KG1 (cell line): Measurements from ENCODE around the gene C11orf58.
A peak's percentile ranks its signal among the peaks of the same experiment; 100 is the strongest.

ENCODE experiments used
- DNase-seq: peaks from one replicate; lab custom pipeline; 2025; lab: John Stamatoyannopoulos, UW

The C11orf58 gene

DNA sequence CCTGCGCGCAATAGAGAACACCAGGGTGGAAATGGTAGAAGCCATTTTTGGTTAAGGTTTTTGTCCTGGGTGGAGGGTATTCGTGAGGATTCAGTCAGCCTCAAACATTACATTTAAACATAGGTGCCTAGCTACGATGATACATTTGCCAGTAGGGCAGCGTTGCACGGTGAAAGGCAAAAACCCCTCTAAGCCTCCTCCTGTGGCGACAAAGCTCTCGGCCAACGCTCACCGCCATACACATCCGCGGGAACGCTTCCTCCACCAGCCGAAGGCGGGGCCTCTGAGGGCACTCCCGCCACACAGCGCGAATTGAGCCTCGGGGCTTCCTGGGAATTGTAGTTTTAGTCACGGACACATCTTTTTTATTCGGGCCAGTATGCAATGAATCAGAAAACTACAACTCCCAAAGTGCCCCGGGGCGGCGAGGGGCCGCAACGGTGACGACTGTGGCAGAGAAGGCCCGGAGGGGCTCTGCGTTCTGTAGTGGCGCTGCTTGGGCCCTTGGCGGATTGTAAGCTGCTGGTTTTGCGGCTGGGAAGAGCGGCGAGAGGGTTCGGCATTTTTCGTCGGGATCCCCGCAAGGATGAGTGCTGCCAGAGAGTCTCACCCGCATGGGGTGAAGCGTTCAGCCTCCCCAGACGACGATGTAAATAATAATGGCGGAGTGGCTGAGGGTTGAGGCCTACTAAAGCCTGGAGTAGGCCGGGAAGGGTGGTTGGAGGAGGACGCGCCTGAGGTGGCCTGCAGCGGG is at the start of gene C11orf58:
TSS of gene C11orf58 (plus strand) at position 455 of the 754 bp plus-strand sequence. CDS start at position 587, 132 bp downstream.
- DNase-seq: peak; percentile 92

DNA sequence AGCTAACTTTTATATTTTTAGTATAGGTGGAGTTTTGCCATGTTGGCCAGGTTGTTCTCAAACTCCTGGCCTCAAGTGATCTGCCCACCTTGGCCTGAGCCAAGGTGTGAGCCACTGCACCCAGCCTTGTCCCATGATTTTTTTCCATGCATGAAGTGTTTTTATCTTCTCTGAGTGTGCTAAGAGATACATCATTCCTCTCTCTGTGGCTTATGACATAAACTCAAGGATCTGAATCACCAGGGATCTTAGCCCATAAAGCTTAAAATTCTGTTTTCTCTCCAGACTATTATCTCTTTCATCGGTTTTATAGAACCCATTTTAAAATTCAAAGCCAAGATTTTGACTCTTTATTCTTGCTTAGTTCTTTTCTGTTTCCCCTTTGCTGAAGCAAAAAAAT is 48.4 kb upstream of the C11orf58 start:
- no peak for DNase-seq

DNA sequence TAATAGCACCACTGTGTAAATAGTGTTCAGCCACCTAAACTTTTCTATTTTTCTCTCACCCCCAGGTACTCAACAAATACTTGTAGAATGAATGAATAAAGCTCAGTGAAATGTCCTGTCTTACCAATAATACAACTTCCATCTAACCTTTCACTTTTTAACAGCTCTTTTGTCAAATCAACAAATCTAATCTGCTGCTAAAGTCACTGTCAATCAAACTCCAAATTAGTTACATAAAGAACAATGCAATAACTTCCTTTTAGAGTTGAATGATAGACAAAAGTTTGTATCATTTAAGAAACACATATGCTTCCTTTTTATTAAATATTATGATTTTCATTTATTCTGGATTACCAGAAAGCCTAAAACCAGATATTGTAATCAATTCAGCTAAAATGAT is 34.7 kb upstream of the C11orf58 start:
- DNase-seq: no peak

DNA sequence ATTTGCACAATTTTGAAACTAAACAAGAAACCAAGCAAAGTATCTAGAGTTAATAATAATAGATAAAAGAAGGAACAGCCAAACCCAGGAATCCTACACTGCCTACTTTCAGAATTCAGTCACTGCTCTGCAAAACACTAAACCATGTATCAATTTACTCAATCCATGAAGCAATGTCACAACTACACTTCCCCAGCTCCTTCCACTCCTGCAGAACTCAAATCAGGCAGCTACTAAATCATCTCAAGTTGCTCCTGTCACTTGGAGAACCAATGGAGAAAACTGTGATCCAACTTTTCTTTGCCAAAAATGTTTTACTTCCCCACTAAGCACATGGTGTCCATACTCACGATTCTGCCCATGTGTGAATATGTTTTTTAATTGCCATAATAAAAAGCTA is 24.9 kb upstream of the C11orf58 start:
- DNase-seq: no peak

DNA sequence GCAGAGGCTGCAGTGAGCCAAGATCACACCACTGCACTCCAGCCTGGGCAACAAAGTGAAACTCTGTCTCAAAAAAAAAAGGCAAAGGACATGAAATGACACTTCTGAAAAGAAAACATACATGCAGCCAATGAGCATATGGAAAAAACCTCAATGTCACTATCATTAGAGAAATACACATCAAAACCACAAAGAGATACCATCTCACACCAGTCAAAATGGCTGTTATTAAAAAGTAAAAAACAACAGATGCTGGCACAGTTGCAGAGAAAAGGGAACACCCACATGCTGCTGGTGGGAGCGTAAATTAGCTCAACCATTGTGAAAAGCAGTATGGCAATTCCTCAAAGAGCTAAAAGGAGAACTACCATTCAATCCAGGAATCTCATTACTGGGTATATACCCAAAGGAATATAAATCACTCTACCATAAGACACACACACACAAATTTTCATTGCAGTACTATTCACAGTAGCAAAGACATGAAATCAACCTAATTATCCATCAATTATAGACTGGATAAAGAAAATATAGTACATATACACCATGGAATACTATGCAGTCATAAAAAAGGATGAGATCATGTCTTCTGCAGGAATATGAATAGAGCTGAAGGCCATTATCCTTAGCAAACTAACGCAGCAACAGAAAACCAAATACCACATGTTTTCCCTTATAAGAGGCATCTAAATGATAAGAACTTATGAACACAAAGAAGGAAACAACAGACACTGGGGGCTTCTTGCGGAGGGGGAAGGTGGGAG is 15.7 kb upstream of the C11orf58 start:
- DNase-seq: no peak

DNA sequence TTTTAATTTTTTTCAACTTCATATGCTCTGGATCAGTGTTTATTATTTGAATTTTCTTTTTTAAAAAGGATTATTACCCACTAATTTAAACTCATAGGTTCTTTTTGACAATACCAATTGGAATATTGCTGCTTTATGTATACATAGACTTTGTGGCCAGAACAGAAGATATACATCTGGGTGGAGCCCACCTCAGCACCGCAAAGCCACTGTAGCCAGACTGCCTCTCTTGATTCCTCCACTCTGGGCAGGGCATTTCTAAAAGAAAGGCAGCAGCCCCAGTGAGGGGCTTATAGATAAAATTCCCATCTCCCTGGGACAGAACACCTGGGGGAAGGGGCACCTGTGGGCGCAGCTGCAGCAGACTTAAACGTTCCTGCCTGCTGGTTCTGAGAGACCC is 10.6 kb upstream of the C11orf58 start:
- DNase-seq: no peak

DNA sequence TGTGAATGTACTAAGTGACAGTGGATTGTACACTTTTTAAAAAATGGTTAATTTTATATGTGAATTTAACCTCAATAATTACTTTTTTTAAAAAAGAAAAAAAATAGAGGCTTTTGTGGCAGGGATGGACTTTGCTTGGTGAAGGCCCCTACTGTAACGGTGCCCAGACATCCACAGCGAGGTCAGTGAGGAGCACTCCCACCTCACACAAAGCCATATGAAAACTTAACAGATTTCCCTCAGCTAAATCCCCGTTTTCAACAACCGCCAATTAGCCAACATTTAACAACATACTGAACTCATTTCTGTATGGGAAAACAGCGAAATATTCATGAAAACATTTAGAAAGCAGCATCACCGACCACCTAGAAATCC is 642 bp upstream of the C11orf58 start:
- peak; percentile 70 for DNase-seq

DNA sequence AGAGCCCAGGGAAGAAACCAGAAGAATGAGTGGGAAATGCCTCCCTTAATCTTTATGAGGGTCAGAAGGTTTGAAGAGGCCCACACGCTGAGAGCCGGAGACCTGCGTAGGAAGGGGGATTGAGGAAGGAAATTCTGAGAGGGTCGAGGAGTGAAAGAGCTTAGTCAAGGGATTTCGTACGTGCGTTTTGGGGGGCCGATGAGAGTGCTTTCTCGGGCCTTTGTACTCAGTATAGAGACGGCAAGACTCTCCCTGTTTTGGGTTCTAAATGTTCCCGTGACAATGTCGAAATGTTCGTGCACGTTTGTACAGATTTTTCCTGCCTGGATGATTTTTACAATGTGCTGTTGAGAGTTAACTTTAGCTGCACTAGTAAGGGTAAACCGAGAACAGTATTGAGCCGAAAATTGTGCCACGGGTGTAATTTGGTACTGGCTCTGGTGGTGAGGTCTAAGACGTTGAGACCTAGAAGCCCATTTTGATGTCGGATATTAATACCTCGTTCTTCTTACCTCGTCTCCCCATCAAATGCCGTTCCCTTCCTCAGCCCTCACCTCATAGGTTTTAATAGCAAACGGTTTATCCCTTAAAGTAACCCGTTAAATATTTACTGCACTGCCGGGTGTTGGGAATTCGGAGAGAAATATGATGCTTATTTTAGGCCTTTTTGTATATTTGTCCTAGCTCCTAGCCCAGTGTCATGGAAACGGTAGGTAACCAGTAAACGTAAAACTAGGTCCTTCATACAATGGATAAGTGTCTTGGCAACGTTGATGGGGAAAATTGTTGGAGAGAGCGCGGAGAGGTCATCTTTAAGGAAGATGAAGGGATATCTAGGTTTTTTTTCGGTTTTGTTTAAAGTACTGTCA is 734 bp downstream of the C11orf58 start:
- DNase-seq: peak; percentile 20

DNA sequence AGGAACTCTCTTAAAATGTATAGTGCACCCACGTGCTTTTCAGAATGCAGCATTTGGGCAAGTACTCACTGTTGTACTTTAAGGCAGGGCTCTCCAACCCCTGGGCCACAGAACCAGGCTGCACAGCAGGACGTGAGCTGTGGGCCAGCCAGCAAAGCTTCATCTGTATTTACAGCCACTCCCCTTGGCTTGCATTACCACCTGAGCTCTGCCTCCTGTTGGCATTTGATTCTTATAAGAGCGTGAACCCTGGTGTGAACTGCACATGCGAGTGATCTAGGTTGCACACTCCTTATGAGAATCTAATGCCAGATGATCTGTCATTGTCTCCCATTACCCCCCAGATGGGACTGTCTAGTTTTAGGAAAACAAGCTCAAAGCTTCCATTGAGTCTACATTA is 3.0 kb downstream of the C11orf58 start:
- DNase-seq: no peak

DNA sequence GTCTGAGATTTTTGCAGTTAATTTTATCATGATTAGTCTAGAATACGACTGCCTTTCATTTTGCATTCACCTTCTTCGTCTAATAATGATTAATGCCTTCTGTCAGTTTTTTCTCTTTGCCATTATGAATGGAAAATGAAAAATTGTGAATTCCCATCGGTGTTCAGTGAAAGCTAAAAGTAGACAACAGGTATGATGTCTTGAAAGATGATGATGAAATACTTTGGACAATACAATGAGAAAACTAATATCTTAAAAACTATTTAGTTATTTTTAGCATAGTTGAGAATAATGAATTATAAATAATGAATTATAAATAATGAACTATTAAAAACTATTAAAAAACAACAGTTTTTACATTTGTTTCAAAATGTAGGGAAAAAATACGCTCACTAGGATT is 5.0 kb downstream of the C11orf58 start:
- DNase-seq: no peak

DNA sequence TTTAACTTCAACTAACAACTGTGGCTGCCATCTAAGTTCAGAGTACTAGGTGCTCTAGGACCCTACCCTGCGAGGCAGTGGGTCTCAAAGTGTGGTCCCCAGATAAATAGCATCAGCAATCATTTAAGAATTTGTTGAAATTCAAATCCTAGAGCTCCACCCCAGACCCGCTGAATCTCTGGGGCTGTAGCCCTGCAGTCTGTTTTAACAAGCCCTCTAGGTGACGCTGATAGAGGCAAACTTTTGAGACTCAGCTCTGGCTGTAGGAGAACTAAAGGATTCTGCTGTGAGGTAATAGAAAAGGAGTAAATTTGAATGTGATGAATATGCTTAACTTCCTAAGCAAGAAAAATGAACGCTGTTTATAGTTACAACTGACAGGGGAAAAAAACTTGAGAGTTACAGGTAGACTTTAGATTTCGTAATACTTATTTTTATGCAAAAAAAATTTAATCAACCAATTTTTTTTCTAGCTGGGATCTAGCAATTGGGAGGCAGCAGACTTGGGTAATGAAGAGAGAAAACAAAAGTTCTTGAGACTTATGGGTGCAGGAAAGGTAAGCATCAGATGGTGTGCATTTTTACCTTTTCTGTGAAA is 5.8 kb downstream of the C11orf58 start:
- no peak for DNase-seq

DNA sequence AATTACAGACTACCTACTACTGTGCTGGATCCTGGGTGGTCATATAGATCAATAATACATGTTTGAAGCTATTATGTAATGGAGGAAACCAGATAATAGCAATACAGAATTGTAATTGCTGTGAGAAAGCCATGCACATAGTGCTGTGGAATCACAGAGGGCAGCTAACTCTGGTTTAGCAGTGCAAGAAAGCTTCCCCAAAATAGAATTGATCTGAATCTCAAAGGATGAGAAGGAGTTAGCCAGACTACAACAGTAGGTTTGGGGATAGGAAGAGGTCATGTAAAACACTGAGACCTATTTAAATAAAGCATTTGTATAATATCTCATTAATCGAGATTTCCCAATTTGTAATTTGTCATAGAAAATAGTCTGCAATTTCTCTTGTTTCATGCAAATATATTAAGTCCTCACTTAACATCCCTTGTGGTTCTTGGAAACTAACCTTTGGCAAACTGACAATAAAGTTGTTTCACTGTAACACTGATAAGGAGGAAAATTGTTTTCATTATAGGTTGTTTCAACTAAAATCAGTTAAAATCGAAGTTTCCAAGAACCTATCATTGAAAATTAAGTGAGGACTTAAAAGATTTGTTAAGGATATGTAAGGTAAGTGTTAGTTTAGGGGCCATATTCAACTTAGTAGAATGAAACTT is 7.6 kb downstream of the C11orf58 start:
- no peak for DNase-seq

DNA sequence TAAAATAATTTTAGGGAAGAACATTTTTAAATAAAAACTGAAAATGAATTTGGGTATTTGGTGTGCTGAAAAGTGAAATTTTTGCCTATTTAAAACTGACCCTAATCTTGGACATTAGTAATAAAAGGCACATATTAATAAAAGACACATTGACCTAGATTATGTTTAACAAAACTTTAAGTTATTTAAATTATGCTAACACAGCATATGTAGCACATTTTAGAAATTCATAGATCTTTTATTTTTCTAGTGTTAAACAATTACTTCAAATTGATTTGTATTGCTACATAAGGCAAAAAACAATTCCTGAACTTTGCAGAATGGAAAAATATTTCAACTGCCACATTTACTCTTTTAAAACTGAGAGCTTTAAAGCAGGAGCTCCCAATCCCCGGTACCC is 10.6 kb downstream of the C11orf58 start:
- DNase-seq: no peak

DNA sequence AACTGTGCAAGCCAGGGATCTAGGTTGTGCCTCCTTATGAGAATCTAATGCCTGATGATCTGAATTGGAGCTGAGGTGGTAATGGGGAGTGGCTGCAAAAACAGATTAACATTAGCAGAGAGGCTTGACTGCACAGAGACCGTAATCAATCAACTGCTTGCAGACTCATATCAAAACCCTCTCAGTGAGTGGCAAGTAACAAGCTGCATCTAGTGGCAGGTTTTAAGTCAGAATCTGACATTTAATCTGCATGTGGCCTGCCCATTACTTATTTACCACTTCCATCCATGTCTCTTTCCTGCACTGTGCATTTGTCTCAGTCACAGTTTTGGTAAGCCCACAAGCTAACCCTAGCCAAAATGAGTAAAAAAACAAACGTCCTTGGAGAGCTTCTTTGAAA is 11.2 kb downstream of the C11orf58 start:
- no peak for DNase-seq

DNA sequence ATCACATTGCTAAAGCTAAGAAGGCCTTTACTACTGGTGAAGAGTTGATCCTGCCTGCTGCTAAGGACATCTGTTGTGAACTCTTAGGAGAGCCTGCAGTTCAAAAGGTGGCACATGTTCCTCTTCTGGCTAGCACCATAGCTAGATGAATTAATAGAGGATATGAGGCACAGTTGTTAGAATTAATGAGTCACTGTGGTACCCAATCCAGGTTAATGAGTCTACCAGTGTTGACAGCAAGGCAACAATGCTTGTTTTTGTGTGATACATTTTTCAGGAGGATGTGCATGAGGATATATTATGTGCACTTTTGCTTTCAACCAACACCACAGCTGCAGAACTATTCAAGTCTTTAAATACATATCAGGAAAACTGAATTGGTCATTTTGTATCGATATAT is 12.0 kb downstream of the C11orf58 start:
- no peak for DNase-seq

DNA sequence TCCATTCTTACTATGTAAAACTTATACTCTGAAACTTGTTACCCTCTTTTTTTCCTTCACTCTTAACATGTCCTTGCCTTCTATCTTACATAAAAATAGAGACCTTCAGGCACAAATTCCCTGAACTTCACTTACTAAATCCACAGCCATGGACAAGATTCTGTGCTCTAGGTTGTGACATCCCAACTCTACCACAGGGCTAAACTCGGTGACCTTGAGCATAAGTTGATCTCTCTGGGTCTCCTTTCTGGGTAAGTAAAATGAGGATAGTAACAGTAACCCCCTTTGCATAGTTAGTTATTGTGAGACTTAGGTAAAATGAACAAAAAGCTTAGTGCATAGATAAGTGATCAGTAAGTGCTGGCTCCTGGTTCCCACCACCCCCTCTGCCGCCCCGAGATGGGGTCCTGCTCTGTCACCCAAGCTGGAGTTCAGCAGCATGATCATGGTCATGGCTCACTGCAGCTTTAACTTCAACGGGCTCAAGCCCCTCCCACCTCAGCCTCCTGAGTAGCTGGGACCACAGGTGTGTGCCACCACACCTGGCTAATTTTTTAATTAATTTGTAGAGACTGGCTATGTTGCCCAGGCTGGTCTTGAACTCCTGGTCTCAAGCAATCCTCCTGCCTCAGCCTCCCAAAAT is 20.1 kb downstream of the C11orf58 start:
- DNase-seq: no peak

DNA sequence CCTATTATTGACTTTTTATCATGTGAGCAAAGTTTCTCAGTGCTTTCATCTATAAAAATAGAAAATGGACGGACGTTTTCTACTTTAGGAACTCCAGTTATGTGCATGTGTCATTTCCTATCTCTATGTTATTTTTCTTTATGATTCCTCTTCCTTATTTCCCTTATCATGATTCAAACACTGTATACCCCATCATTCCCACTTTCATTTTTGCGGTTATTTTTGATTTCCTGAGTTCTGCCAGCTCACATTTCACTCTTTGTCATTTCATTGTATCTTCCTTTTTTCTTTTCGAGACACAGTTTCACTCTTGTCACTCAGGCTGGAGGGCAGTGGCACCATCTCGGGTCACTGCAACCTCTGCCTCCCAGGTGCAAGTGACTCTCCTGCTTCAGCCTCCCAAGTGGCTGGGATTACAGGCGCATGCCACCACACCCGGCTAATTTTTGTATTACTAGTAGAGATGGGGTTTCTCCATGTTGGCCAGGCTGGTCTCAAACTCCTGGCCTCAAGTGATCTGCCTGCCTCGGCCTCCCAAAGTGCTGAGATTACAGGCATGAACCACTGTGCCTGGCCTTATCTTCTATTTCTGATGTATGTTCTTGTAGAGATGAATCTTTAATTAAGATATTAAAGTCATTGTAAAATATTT is 21.5 kb downstream of the C11orf58 start:
- no peak for DNase-seq

DNA sequence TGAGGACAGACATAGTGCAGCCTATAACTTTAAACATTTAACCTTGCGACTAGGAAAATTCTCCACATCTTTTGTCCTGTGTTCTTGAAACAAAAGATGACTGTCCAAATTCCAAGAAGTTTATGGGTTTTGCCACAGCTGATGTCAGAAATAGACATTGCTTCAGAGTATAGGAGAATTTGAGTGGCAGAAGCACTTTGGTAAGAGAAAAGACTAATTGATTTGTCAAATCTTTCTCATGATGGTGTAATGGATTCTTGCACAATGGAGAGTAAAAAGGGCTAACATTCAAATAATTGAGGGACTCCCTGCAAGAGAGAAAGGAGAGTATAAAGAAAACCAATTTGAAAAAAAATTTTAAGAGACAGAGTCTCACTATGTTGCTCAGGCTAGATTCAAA is 25.3 kb downstream of the C11orf58 start:
- no peak for DNase-seq

DNA sequence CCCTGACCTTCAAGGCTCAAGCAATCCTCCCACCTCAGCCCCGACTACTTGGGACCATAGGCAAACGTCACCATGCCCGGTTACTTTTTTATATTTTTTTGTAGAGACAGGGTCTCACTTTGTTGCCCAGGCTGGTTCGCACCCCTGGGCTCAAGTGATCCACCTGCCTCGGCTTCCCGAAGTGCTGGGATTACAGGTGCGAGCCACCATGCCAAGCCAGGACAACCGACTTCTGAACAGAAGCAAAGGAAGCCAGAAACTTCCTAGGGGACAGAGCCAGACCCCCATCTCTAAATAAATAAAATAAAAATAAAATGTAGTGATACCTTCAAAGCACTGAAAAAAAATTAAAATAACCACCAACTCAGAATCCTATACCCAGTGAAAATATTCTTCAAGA is 26.4 kb downstream of the C11orf58 start:
- DNase-seq: no peak

DNA sequence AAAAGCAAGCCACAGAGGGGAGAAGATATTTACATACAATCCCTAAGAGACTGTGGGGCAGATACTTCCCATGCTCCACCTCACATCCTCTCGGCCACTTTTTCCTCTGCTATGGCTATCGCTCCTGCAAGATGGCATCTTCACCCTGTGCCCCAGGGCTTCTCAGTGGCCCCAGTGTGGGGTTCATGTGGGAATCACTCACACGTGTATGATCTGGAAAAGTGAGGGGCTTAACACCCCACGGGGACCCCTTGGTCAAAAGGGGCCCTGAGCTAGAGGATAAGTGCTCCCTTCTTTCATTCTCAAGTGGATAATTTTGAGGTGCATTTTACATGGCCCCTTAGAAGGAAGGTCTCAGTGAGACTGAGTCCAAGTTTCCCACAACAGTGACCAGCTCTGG is 28.7 kb downstream of the C11orf58 start:
- DNase-seq: no peak

DNA sequence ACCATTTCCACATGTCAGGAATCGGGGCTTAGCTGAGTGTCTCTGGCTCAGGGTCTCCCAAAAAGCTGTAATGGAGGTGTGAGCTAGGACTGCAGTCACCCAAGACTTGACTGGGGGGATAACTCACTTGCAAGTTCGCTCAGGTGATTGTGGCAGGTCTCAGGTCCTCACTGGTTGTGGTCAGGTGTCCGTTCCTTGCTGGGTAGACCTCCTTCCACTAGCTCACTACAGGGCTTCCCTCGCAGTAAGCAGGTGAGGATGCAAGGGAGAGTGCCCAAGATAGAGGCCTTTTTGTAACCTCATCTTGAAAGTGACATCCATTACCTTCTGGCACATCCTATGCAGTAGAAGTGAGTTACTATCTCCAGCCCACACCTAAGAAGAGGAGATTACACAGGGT is 29.5 kb downstream of the C11orf58 start:
- DNase-seq: no peak
